CD4-positive, CD25-positive, alpha-beta regulatory T cell (primary cell): ENCODE measurements around the gene CPE. TPM values are rescaled to one million over a fixed set of nuclear protein-coding genes. Genes with fewer than 3 reads are reported as not detected.
A peak's percentile ranks its signal among the peaks of the same experiment; 100 is the strongest.

Experiments used
- ATAC-seq, 2 donors: fragments of 150-1000 bp; cut with Tn5 transposase; one replicate each; pipeline ENCODE4 v1.10.0; 2021; ENCODE audit warnings: low read depth in 2 of 2, moderate number of reproducible peaks in 2 of 2, moderate library complexity in 1 of 2
- DNase-seq, 3 donors: peaks; one replicate each; pipeline versions ENCODE4 v3.0.0 to v3.0.0-alpha.2; 2012 to 2022; ENCODE audit warnings: mixed read lengths in 1 of 3
- H3K27ac ChIP-seq: one replicate; pipeline ENCODE4 v1.7.0; 2013; ENCODE audit warnings: mild to moderate bottlenecking, low read length; ENCODE audit not compliant: insufficient read depth, poor library complexity, severe bottlenecking
- H3K27me3 ChIP-seq: one replicate; pipeline ENCODE4 v1.7.0; 2013; ENCODE audit warnings: low read length; ENCODE audit not compliant: control insufficient read depth, insufficient read depth
- H3K36me3 ChIP-seq: one replicate; pipeline ENCODE4 v1.7.0; 2013; ENCODE audit warnings: mild to moderate bottlenecking, low read length, moderate library complexity; ENCODE audit not compliant: control insufficient read depth, insufficient read depth
- H3K4me1 ChIP-seq: 2 replicates; pipeline ENCODE4 v1.7.0; 2013; ENCODE audit warnings: mild to moderate bottlenecking, low read length; ENCODE audit not compliant: insufficient read depth, control insufficient read depth, poor library complexity, severe bottlenecking
- H3K4me3 ChIP-seq: one replicate; pipeline ENCODE4 v1.7.0; 2013; ENCODE audit warnings: low read depth, mild to moderate bottlenecking, low read length, moderate library complexity
- H3K9me3 ChIP-seq, 2 experiments: 1 replicate in 1 of 2; 2 replicates in 1 of 2; pipeline ENCODE4 v1.7.0; 2013; ENCODE audit warnings: low read length in 2 of 2, mild to moderate bottlenecking in 1 of 2, moderate library complexity in 1 of 2; ENCODE audit not compliant: control insufficient read depth in 2 of 2
- H3K27ac Mint-ChIP-seq, 3 donors: one replicate each; pipeline ENCODE4 v1.8.0; 2020 to 2022; ENCODE audit warnings: mild to moderate bottlenecking in 3 of 3, mixed read lengths in 3 of 3, moderate library complexity in 2 of 3
- H3K27me3 Mint-ChIP-seq: one replicate; pipeline ENCODE4 v1.8.0; 2022; ENCODE audit warnings: mild to moderate bottlenecking, mixed read lengths
- H3K36me3 Mint-ChIP-seq: one replicate; pipeline ENCODE4 v1.8.0; 2020; ENCODE audit warnings: mixed read lengths
- H3K4me1 Mint-ChIP-seq, 4 donors: one replicate each; pipeline ENCODE4 v1.8.0; 2020 to 2022; ENCODE audit warnings: mixed read lengths in 4 of 4, mild to moderate bottlenecking in 1 of 4
- H3K4me3 Mint-ChIP-seq, 4 donors: one replicate each; pipeline ENCODE4 v1.8.0; 2020 to 2022; ENCODE audit warnings: mild to moderate bottlenecking in 4 of 4, mixed read lengths in 4 of 4, moderate library complexity in 3 of 4
- H3K9me3 Mint-ChIP-seq, 7 donors: one replicate each; pipeline ENCODE4 v1.8.0; 2020 to 2022; ENCODE audit warnings: mixed read lengths in 7 of 7, mild to moderate bottlenecking in 3 of 7, moderate library complexity in 2 of 7
- polyA plus RNA-seq, 4 donors: library from polyadenylated mRNA; unstranded; fragments of 300-500 nt; fragmentation: Illumina TruSeq; gene quantifications; one replicate each; pipeline ENCODE4 v1.2.3, GENCODE V29; 2021
- total RNA-seq: library from RNA; stranded (reverse); gene quantifications from one replicate; pipeline ENCODE4 v1.2.3, GENCODE V29; 2022

The CPE gene
- total and polyA plus RNA-seq, 5 donors from 2014 or later, result 1.6 to 4.6 (median 2.6) TPM

DNA sequence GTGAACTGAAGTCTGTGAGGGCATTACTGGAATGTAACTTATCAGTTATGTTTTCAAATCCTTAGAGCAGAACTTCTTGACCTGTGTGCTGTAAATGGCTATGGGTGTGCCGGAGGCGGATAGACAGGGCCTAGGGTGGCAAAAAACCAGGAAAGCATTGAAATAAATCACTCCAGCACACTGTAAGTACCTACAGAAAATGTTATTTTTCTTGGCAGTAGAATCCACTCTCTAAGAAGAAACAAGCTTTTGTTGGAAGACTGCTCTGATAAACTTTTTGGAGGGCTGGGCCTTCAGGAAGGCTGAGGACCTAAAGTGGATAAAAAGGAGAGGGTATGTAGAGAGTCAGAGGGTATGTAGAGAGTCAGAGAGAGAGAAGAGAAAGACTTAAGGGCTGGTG is 14.9 kb downstream of the CPE start:
- H3K4me3 Mint-ChIP-seq, result no peak overlapping the region
- no peaks in the 10 kb centered on the region for H3K36me3 ChIP-seq
- no peaks in the 10 kb centered on the region for H3K36me3 Mint-ChIP-seq
- H3K4me1 Mint-ChIP-seq, result peaks cover 0 to 11% (median 4%) of the 10 kb centered on the region in 4 donors
- peaks cover 0 to 2% (median 0%) of the 10 kb centered on the region in 7 donors for H3K9me3 Mint-ChIP-seq
- no peak for ATAC-seq
- H3K4me1 ChIP-seq, result no peaks in the 10 kb centered on the region
- peaks cover 3% of the 10 kb centered on the region for H3K27me3 ChIP-seq
- no peaks in the 10 kb centered on the region for H3K9me3 ChIP-seq
- DNase-seq, result no peak
- H3K27ac ChIP-seq, result no peak overlapping the region
- peaks cover 9% of the 10 kb centered on the region for H3K27me3 Mint-ChIP-seq
- H3K4me3 ChIP-seq, result no peak overlapping the region
- H3K27ac Mint-ChIP-seq, result no peak overlapping the region

DNA sequence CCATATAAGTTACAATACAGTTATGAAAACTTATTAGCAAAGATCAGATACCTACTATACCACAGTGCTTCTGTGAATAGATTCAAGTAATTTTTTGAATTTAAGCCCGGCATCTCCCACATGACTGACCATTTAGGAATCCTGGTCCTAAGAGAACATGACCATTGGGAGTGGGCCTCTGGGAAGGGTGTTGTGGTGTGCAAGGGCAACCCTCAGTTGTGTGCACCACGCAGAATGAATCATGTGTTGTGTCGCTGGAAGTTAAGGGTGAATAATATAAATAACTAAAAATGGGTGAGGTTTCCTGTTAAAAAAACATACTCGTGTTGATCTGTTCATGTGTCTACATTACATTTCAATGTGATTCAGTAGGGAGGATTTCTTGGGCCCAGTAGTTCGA is 15.5 kb downstream of the CPE start:
- Histone ChIP-seq H3K36me3 (no peaks in the 10 kb centered on the region), H3K4me3 (no peak overlapping the region), H3K27me3 (peaks cover 3% of the 10 kb centered on the region), H3K4me1 (no peaks in the 10 kb centered on the region), H3K9me3 (no peaks in the 10 kb centered on the region), H3K27ac (no peak overlapping the region)
- Mint-ChIP-seq H3K36me3 (no peaks in the 10 kb centered on the region), H3K9me3 (peaks cover 0 to 2% (median 0%) of the 10 kb centered on the region in 7 donors), H3K4me1 (peaks cover 0 to 11% (median 4%) of the 10 kb centered on the region in 4 donors), H3K27ac (peak overlapping the region in 1 of 3 donors; percentile 18), H3K4me3 (no peak overlapping the region), H3K27me3 (peaks cover 10% of the 10 kb centered on the region)
- ATAC-seq (peak in 1 of 2 donors; percentile 34), DNase-seq (peak in 1 of 3 donors; percentile 8)

DNA sequence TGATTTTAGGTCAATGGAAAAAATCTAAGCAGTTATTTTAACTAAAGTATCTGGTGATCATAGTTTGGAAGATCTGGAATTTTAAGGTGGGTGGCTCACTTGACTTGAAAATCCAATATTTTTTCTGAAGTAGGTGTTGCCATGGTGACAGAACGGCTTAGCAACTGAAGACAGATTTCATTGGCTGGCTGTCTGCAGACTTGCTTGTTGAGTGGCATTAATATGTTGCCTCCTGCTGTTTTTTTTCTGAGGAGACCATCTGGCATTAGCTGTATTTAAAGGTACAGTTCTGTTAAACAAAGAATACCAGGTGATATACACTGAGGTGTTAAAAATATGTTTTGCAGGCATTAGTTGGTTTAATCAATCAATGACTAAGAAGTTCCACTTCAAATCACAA is 19.8 kb downstream of the CPE start:
- Histone ChIP-seq H3K4me3 (no peak overlapping the region), H3K27me3 (peaks cover 3% of the 10 kb centered on the region), H3K4me1 (no peaks in the 10 kb centered on the region), H3K27ac (no peak overlapping the region), H3K36me3 (no peaks in the 10 kb centered on the region), H3K9me3 (no peaks in the 10 kb centered on the region)
- no peaks in the 10 kb centered on the region for H3K36me3 Mint-ChIP-seq
- H3K4me3 Mint-ChIP-seq, result no peak overlapping the region
- H3K9me3 Mint-ChIP-seq, result peaks cover 0 to 3% (median 0%) of the 10 kb centered on the region in 7 donors
- peaks cover 9% of the 10 kb centered on the region for H3K27me3 Mint-ChIP-seq
- peaks cover 0 to 11% (median 4%) of the 10 kb centered on the region in 4 donors for H3K4me1 Mint-ChIP-seq
- no peak overlapping the region for H3K27ac Mint-ChIP-seq
- DNase-seq (peak in 1 of 3 donors; percentile 14), ATAC-seq (no peak)

DNA sequence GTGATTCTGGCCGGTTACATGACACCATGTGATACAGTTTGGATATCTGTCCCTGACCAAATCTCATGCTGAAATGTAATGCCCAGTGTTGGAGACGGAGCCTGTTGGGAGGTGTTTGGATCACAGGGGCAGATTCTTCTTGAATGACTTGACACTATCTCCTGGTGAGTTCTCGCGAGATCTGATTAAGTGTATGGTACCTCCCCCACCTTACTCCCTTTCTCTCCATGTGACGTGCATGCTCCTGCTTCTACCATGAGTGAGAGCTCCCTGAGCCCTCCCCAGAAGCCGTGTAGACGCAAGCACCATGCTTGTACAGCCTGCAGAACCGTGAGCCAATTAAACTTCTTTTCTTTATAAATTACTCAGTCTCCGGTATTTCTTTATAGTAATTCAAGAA is 23.6 kb downstream of the CPE start:
- Mint-ChIP-seq H3K27me3 (peaks cover 15% of the 10 kb centered on the region), H3K4me1 (no peaks in the 10 kb centered on the region), H3K4me3 (no peak overlapping the region), H3K9me3 (peaks cover 0 to 3% (median 0%) of the 10 kb centered on the region in 7 donors), H3K27ac (no peak overlapping the region), H3K36me3 (no peaks in the 10 kb centered on the region)
- DNase-seq, result no peak
- Histone ChIP-seq H3K27ac (no peak overlapping the region), H3K4me1 (no peaks in the 10 kb centered on the region), H3K27me3 (no peaks in the 10 kb centered on the region), H3K9me3 (no peaks in the 10 kb centered on the region), H3K4me3 (no peak overlapping the region), H3K36me3 (no peaks in the 10 kb centered on the region)
- no peak for ATAC-seq

DNA sequence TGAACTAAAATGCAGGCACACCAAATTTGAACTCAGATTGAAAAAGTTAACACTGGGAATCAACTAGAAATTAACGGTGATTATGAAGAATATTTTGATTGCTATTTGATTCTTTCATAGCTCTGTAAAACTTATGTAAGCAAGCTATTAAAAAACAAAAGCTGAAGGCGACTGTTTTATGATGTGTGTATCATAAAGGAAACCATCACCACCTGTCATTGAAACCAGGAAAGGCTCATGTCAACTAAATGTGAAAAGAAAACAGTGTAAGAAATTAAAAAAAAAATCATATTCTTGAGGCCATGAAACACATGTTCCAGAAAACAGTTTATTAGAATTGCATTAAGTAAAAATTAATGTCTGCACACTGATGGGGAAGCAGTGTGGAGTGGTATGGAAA is 24.2 kb downstream of the CPE start:
- H3K36me3 ChIP-seq, result no peaks in the 10 kb centered on the region
- no peaks in the 10 kb centered on the region for H3K4me1 ChIP-seq
- no peak overlapping the region for H3K4me3 Mint-ChIP-seq
- H3K9me3 Mint-ChIP-seq, result peaks cover 0 to 3% (median 0%) of the 10 kb centered on the region in 7 donors
- DNase-seq (no peak), ATAC-seq (no peak)
- no peaks in the 10 kb centered on the region for H3K27me3 ChIP-seq
- H3K27ac ChIP-seq, result no peak overlapping the region
- no peaks in the 10 kb centered on the region for H3K9me3 ChIP-seq
- H3K4me1 Mint-ChIP-seq, result no peaks in the 10 kb centered on the region
- H3K27ac Mint-ChIP-seq, result no peak overlapping the region
- peaks cover 15% of the 10 kb centered on the region for H3K27me3 Mint-ChIP-seq
- H3K4me3 ChIP-seq, result no peak overlapping the region
- no peaks in the 10 kb centered on the region for H3K36me3 Mint-ChIP-seq

DNA sequence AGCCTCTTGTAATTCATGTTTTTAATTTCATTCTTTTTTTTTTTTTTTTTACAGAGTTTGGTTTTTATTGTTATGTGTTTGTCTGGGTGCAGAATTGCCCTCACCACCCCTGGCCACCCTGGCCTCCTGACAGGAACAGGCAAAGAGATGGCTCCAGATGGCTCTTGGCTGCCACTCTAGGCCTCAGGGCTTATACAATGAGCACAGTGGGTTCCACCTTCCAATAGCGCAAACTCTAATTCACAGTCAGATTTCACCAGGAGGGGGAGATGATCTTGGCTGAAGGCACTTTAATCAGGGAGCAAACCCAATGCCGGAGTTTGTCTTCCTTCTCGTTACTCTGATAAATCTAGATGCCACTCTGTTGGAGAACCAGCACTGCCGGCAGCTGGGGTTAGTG is 24.8 kb downstream of the CPE start:
- Mint-ChIP-seq H3K4me3 (no peak overlapping the region), H3K27me3 (peaks cover 11% of the 10 kb centered on the region), H3K9me3 (peaks cover 0 to 3% (median 0%) of the 10 kb centered on the region in 7 donors), H3K27ac (no peak overlapping the region), H3K36me3 (no peaks in the 10 kb centered on the region), H3K4me1 (no peaks in the 10 kb centered on the region)
- DNase-seq (no peak), ATAC-seq (no peak)
- no peak overlapping the region for H3K4me3 ChIP-seq
- no peaks in the 10 kb centered on the region for H3K4me1 ChIP-seq
- H3K36me3 ChIP-seq, result no peaks in the 10 kb centered on the region
- H3K9me3 ChIP-seq, result no peaks in the 10 kb centered on the region
- no peak overlapping the region for H3K27ac ChIP-seq
- H3K27me3 ChIP-seq, result no peaks in the 10 kb centered on the region

DNA sequence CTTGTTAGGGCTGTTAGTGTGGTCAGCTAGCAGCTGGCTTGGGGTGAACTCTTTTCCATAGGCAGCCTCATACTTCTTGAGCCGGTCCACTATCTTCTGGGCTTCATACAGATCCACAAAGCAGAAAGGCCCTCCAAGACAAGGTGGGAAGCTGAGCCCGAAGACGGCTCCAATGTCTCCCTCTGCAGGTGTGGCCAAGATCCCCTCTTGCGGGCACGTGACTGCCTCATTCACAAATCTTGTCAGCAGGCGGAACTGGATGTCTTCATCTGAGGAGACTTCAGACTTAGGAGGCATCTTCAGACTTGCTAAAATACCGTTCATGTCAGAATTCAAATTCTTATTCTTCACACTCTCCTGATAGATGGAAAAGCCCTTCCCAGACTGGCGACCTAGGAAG is 25.3 kb downstream of the CPE start:
- Histone ChIP-seq H3K9me3 (no peaks in the 10 kb centered on the region), H3K27me3 (no peaks in the 10 kb centered on the region), H3K36me3 (no peaks in the 10 kb centered on the region), H3K27ac (no peak overlapping the region), H3K4me1 (no peaks in the 10 kb centered on the region), H3K4me3 (no peak overlapping the region)
- Mint-ChIP-seq H3K9me3 (peaks cover 0 to 3% (median 0%) of the 10 kb centered on the region in 7 donors), H3K4me3 (no peak overlapping the region), H3K27ac (no peak overlapping the region), H3K4me1 (no peaks in the 10 kb centered on the region), H3K27me3 (peaks cover 10% of the 10 kb centered on the region), H3K36me3 (no peaks in the 10 kb centered on the region)
- ATAC-seq (no peak), DNase-seq (no peak)

DNA sequence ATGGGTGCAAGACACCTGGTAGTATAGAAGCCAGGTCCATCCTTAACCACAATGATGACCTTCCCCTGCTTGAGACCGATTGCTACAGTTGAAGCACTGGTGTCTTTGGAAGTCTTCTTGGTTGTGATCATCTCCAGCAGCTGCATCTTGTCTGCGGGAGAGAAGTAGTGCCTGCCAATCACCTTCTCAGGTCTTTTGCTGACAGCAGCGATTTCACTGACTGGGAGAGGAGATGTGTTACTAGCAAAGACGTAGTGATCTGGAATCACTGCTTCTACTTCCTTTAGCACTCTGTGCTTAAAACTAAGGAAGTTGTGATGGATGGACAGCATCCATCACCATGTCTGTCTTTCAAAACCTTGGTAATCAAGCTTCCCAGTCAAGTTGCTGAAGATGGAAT is 25.9 kb downstream of the CPE start:
- no peaks in the 10 kb centered on the region for H3K9me3 ChIP-seq
- H3K36me3 ChIP-seq, result no peaks in the 10 kb centered on the region
- Mint-ChIP-seq H3K4me1 (no peaks in the 10 kb centered on the region), H3K4me3 (no peak overlapping the region), H3K27ac (no peak overlapping the region), H3K9me3 (peaks cover 0 to 3% (median 0%) of the 10 kb centered on the region in 7 donors), H3K27me3 (peaks cover 10% of the 10 kb centered on the region), H3K36me3 (no peaks in the 10 kb centered on the region)
- no peak for DNase-seq
- H3K4me3 ChIP-seq, result no peak overlapping the region
- no peaks in the 10 kb centered on the region for H3K27me3 ChIP-seq
- ATAC-seq, result no peak
- H3K27ac ChIP-seq, result no peak overlapping the region
- H3K4me1 ChIP-seq, result no peaks in the 10 kb centered on the region
